SK-N-MC (cell line): ENCODE data around the gene PFKFB3.

Experiments used
- DNase-seq: peaks from one replicate; pipeline ENCODE4 v3.0.0-alpha.2; 2011; ENCODE audit warnings: low read depth, low spot score
- H3K27ac ChIP-seq: fragments of 200-600 bp; sonication (generic); 2 replicates; pipeline ENCODE4 v1.5.1; 2016; ENCODE audit warnings: mixed run types
- H3K36me3 ChIP-seq: fragments of 200-600 bp; sonication (generic); 2 replicates; pipeline ENCODE4 v1.6.1; 2017; ENCODE audit warnings: antibody characterized with exemption, low read length, mixed read lengths; ENCODE audit not compliant: insufficient read depth
- H3K4me3 ChIP-seq: fragments of 200-600 bp; sonication (generic); 2 replicates; pipeline ENCODE4 v1.5.1; 2016
- H3K9ac ChIP-seq: fragments of 200-600 bp; sonication (generic); 2 replicates; pipeline ENCODE4 v1.8.0; 2017; ENCODE audit warnings: mixed run types, mixed read lengths; ENCODE audit not compliant: insufficient read length
- H3K9me3 ChIP-seq: fragments of 200-600 bp; sonication (generic); 2 replicates; pipeline ENCODE4 v1.6.1; 2017; ENCODE audit warnings: low read depth, mild to moderate bottlenecking, antibody characterized with exemption, low read length, moderate library complexity, mixed read lengths
- EZH2 ChIP-seq: fragments of 200-600 bp; sonication (generic); IDR thresholded peaks from one replicate; pipeline ENCODE4 v1.6.1; 2017; ENCODE audit warnings: antibody characterized with exemption
- FOXP2 ChIP-seq: optimal IDR thresholded peaks from 2 replicates; pipeline ENCODE3; 2011; ENCODE audit warnings: mild to moderate bottlenecking, moderate library complexity; ENCODE audit not compliant: insufficient read depth; ENCODE audit errors: extremely low read length, control extremely low read depth
- POLR2AphosphoS5 ChIP-seq: IDR thresholded peaks from 2 replicates; pipeline ENCODE4 v1.6.1; 2012; ENCODE audit warnings: mild to moderate bottlenecking, low read depth, low read length, borderline replicate concordance

Gene PFKFB3

DNA sequence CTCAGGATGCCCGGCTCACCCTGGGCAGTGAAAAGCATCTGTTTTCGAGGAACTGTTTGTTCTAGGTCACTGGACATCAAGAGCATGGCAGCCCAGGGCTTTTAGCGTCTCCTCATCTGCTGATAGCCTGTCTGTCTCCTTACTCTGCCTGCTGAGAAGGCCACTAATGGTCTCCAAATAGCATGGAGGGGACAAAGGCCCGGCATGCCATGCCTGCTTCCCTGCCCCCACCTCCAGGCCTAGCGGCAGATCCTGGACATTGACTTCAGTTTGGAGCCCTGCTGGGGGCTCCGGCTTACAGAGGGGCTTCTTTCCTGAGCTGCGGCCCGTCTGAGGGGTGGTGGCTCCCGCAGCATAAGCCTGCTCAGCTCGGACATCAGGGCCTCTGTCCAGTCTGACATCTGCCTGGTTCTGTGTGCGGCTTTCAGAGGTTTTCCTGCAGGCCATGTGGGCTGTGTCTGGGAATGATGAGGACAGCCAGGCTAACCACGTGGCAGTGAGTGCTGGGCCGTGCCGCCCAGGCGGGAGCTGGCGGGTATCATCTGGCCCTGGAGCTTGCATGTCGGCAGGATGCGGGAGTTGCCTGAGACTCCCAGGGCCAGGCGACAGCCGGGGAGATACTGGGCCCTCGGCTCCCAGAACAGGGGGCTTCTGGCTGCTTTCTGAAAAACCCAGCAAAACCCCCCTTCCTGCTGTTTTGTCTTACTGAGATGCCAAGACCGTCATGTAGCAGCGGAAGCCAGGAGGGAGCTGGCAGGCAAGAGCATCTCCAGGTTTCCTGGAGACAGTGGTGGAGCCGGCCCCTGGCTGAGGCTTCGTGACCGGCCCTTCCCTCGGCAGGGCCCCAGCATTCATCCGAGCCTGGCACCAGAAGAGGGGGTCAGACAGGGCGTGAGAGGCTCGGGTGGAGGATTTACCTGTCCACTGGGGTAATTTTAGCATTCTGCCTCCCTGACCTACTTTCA, 9.2 kb downstream of the PFKFB3 start:
- Histone ChIP-seq H3K9me3 (no peaks in the 10 kb centered on the region), H3K4me3 (no peak overlapping the region), H3K36me3 (peaks cover 6% of the 10 kb centered on the region; the same call in 1 of the 2 replicates), H3K27ac (no peak overlapping the region), H3K9ac (no peak overlapping the region)
- DNase-seq: no peak
- TF ChIP-seq EZH2 (no peak), FOXP2 (no peak), POLR2AphosphoS5 (no peak)

DNA sequence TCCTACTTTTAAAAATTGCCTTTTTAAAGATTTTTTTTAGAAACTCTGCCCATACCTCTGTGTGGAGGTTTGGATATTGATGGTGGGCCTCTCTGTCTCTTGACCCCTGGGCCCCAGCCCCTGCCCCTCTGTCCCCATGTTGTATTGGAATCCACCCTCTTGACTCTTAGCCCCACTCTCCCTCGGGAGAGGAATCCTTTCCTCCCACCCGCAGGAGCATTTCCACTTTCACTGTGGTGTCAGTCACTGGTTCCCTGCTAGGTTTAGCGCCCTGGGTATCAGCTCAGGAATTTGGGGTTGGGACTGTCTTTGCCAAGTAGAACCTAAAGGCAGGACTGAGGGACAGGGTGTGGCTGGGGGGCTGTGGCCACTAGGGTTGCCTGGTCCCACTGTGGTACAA, 10.1 kb downstream of the PFKFB3 start:
- H3K9ac ChIP-seq: no peak overlapping the region
- no peak overlapping the region for H3K27ac ChIP-seq
- H3K4me3 ChIP-seq: no peak overlapping the region
- TF ChIP-seq FOXP2 (no peak), POLR2AphosphoS5 (no peak), EZH2 (no peak)
- no peaks in the 10 kb centered on the region for H3K9me3 ChIP-seq
- H3K36me3 ChIP-seq: peaks cover 6% of the 10 kb centered on the region; the same call in 1 of the 2 replicates
- no peak for DNase-seq

DNA sequence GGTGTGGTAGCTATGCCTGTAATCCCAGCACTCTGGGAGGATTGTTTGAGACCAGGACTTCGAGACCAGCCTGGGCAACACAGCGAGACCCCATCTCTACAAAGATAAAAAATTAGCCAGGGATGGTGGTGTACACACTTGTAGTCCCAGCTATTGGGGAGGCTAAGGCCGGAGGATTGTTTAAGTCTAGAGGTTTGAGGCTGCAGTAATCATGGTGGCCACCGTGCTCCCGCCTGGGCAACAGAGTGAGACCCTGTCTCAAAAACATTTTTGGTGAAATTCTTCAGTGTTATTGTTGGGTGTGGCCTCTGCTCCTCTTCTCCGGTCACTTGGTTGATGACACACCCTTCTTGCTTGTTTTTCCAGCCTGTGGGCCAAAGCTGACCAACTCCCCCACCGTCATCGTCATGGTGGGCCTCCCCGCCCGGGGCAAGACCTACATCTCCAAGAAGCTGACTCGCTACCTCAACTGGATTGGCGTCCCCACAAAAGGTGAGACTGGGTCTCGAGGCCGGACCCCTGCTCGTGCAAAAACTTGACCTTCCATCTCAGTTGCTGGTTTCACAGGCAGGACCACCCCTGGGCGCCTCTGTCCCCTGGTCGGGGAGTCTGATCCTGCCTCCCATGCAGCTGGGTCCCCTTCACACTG, 10.6 kb downstream of the PFKFB3 start:
- Histone ChIP-seq H3K36me3 (peaks cover 6% of the 10 kb centered on the region; the same call in 1 of the 2 replicates), H3K9ac (no peak overlapping the region), H3K27ac (no peak overlapping the region), H3K9me3 (no peaks in the 10 kb centered on the region), H3K4me3 (no peak overlapping the region)
- DNase-seq: no peak
- TF ChIP-seq FOXP2 (no peak), POLR2AphosphoS5 (no peak), EZH2 (no peak)

DNA sequence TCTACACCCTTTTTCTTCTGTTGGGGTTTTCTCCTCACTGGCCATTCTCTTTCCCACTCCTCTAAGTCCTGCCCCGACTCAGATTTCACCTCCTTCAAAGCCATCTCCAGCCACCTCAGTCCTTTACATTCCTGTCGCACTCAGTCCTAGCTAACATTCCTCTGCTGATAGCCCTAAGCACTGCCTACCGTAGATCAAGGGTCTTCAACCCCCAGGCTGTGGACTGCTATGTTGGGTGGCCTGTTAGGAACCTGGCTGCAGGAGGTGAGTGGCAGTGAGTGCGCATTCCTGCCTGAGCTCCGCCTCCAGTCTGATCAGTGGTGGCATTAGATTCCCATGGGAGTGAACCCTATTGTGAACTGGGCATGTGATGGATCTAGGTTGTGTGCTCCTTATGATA, 11.2 kb downstream of the PFKFB3 start:
- no peak overlapping the region for H3K27ac ChIP-seq
- H3K36me3 ChIP-seq: peaks cover 6% of the 10 kb centered on the region; the same call in 1 of the 2 replicates
- H3K9me3 ChIP-seq: no peaks in the 10 kb centered on the region
- H3K4me3 ChIP-seq: no peak overlapping the region
- TF ChIP-seq EZH2 (no peak), FOXP2 (no peak), POLR2AphosphoS5 (no peak)
- no peak for DNase-seq
- H3K9ac ChIP-seq: no peak overlapping the region

DNA sequence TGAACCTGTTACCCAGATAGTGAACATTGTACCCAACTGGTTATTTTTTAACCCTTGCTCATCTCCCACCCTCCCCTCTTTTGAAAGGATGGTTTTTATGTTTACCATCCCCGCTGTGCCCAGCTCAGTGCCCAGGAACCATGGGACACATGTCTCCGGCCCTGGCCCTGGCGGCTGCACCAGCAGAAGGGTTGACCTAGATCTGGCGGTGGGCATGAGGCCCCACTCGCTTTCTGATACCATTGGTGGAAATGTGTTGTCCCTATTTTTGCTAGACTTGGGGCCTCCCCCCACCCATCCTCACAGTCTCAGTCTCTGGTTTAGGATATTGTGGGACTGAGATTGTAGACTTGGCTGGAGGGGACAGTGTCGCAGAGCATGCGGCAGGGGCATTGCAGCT, 11.9 kb downstream of the PFKFB3 start:
- DNase-seq: no peak
- H3K9ac ChIP-seq: no peak overlapping the region
- no peaks in the 10 kb centered on the region for H3K9me3 ChIP-seq
- H3K36me3 ChIP-seq: peaks cover 6% of the 10 kb centered on the region; the same call in 1 of the 2 replicates
- TF ChIP-seq EZH2 (no peak), POLR2AphosphoS5 (no peak), FOXP2 (no peak)
- no peak overlapping the region for H3K4me3 ChIP-seq
- H3K27ac ChIP-seq: no peak overlapping the region

DNA sequence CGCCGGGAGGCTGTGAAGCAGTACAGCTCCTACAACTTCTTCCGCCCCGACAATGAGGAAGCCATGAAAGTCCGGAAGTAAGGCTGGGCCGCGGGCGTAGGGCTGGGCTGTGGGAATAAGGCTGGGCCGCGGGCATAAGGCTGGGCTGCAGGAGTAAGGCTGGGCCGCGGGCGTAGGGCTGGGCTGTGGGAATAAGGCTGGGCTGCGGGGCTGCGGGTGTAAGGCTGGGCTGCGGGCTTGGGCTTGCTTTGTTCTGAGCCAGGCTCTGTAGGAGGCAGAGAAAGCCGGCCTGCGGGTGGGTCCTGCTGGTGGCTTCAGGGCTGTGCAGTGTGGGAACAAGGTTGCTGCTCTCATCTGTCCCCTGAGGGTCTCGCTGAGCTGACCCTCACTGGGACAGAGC, 12.5 kb downstream of the PFKFB3 start:
- TF ChIP-seq EZH2 (no peak), POLR2AphosphoS5 (no peak), FOXP2 (no peak)
- Histone ChIP-seq H3K27ac (no peak overlapping the region), H3K9ac (no peak overlapping the region), H3K9me3 (no peaks in the 10 kb centered on the region), H3K4me3 (no peak overlapping the region), H3K36me3 (peaks cover 6% of the 10 kb centered on the region; the same call in 1 of the 2 replicates)
- DNase-seq: no peak

DNA sequence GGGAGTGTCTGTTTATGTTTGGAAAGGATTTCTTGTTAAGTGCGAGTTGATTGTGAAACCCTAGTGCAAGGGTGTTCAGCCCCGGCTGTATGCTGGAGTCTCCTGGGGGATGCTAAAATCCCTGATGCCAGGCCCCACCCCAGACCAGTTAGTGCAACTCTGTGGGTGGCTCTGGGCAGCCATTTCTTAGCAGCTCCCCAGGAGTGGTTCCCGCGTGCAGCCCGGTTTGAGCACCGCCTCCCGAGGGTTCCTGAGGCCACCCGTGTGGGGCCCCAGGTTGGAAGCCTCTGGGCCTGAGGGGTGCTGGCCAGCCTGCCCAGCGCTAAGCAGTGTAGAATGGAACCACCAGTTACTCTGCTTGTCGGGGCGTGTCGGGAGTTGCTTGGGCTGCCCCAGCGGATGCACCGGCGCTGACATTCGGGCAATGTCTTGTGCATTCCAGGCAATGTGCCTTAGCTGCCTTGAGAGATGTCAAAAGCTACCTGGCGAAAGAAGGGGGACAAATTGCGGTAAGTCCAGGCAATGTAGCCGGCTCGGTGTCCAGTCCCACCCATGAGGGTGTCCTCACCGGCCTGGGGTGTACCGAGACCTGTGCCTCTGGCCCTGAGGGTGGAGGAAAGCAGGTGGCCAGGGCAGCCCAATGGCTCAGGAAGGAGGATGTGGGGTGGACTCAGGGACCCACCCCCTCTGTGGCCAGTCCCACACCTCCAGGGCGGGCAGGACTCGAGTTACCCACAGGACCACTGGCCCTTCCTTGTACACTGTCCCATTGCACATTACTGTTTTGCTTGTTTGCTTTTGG, 13.2 kb downstream of the PFKFB3 start:
- H3K4me3 ChIP-seq: no peak overlapping the region
- H3K9ac ChIP-seq: no peak overlapping the region
- H3K27ac ChIP-seq: no peak overlapping the region
- peaks cover 6% of the 10 kb centered on the region; the same call in 1 of the 2 replicates for H3K36me3 ChIP-seq
- no peak for DNase-seq
- TF ChIP-seq POLR2AphosphoS5 (no peak), EZH2 (no peak), FOXP2 (no peak)
- no peaks in the 10 kb centered on the region for H3K9me3 ChIP-seq

DNA sequence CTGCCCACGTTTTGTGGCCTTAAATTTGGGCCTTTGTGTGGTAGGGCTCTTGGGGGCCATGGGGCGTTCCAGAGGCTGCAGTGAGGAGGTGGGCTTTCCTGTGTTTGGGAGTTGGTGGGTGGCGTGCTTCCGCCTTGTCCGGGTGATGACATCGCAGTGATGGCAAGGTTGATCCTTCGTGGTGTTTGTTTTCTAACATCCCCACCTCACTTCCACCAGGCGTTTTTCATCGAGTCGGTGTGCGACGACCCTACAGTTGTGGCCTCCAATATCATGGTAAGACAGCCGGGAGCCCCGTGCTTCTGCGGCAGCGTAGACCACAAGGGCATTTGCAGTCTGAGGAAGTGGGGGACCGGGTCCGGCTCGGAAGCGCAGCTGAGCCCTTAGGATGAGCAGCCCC, 14.2 kb downstream of the PFKFB3 start:
- H3K27ac ChIP-seq: no peak overlapping the region
- no peak overlapping the region for H3K9ac ChIP-seq
- H3K4me3 ChIP-seq: no peak overlapping the region

More for the DNA sequence above, 14.2 kb downstream of the PFKFB3 start:
- Histone ChIP-seq H3K36me3 (peaks cover 6% of the 10 kb centered on the region; the same call in 1 of the 2 replicates), H3K9me3 (no peaks in the 10 kb centered on the region)
- no peak for DNase-seq
- TF ChIP-seq POLR2AphosphoS5 (no peak), FOXP2 (no peak), EZH2 (no peak)
